Hippocampal formation (tissue), 2 donors: Measurements from ENCODE around the gene LRRTM4.
A peak's percentile ranks its signal among the peaks of the same experiment; 100 is the strongest.

Experiments
- DNase-seq, 2 donors: peaks; one replicate each; lab custom pipeline; 2025; lab: John Stamatoyannopoulos, UW

The LRRTM4 gene

GRCh38 chr2:77470096-77470495 lies 52.1 kb downstream of the LRRTM4 start:
- DNase-seq: no peak

GRCh38 chr2:77469106-77469505 lies 53.1 kb downstream of the LRRTM4 start:
- DNase-seq: no peak

- DNase-seq: no peak
Measured at GRCh38 chr2:77459840-77460239, 62.3 kb downstream of the LRRTM4 start.

- DNase-seq: peak; percentile 14 to 62
Measured at GRCh38 chr2:77458216-77458615, 64.0 kb downstream of the LRRTM4 start.

GRCh38 chr2:77457665-77458064 lies 64.5 kb downstream of the LRRTM4 start:
- no peak for DNase-seq

- no peak for DNase-seq
Measured at GRCh38 chr2:77443076-77443475, 79.1 kb downstream of the LRRTM4 start.

GRCh38 chr2:77434880-77435279 lies 87.3 kb downstream of the LRRTM4 start:
- DNase-seq: no peak

GRCh38 chr2:77428946-77429345 lies 93.2 kb downstream of the LRRTM4 start:
- DNase-seq: no peak

GRCh38 chr2:77421971-77422370 lies 100.2 kb downstream of the LRRTM4 start:
- no peak for DNase-seq

GRCh38 chr2:77418537-77418936 lies 103.6 kb downstream of the LRRTM4 start:
- DNase-seq: no peak

- DNase-seq: no peak
Measured at GRCh38 chr2:77404189-77404588, 118.0 kb downstream of the LRRTM4 start.

- no peak for DNase-seq
Measured at GRCh38 chr2:77398970-77399600, 123.1 kb downstream of the LRRTM4 start.

- no peak for DNase-seq
Measured at GRCh38 chr2:77397763-77398162, 124.4 kb downstream of the LRRTM4 start.

GRCh38 chr2:77395011-77395410 lies 127.2 kb downstream of the LRRTM4 start:
- no peak for DNase-seq

GRCh38 chr2:77391119-77391518 lies 131.1 kb downstream of the LRRTM4 start:
- DNase-seq: no peak

- DNase-seq: no peak
Measured at GRCh38 chr2:77387324-77387723, 134.9 kb downstream of the LRRTM4 start.

- DNase-seq: no peak
Measured at GRCh38 chr2:77372636-77373035, 149.5 kb downstream of the LRRTM4 start.

GRCh38 chr2:77370511-77370910 lies 151.7 kb downstream of the LRRTM4 start:
- no peak for DNase-seq

GRCh38 chr2:77363277-77363676 lies 158.9 kb downstream of the LRRTM4 start:
- DNase-seq: no peak

- DNase-seq: no peak
Measured at GRCh38 chr2:77348821-77349220, 173.4 kb downstream of the LRRTM4 start.

- no peak for DNase-seq
Measured at GRCh38 chr2:77336013-77336412, 186.2 kb downstream of the LRRTM4 start.

GRCh38 chr2:77328134-77328931 lies 193.8 kb downstream of the LRRTM4 start:
- peak in 1 of 2 donors; percentile 2 for DNase-seq

- DNase-seq: no peak
Measured at GRCh38 chr2:77325395-77325794, 196.8 kb downstream of the LRRTM4 start.

- no peak for DNase-seq
Measured at GRCh38 chr2:77322431-77322830, 199.7 kb downstream of the LRRTM4 start.
